Neural progenitor cell (in vitro differentiated cells): ENCODE data around the gene UBR4. TPM values are rescaled to one million over a fixed set of nuclear protein-coding genes. Genes with fewer than 3 reads are reported as not detected.

ENCODE experiments used
- DNase-seq: peaks from one replicate; pipeline ENCODE4 v3.0.0-alpha.2; 2016; ENCODE audit warnings: low spot score
- H2AFZ ChIP-seq: fragments of 200-600 bp; sonication (generic); replicated peaks from 2 replicates; pipeline ENCODE4 v1.6.1; 2016; ENCODE audit warnings: antibody characterized with exemption
- H3F3A ChIP-seq: fragments of 200-600 bp; sonication (generic); 2 replicates; pipeline ENCODE4 v1.6.1; 2016; ENCODE audit warnings: antibody characterized with exemption, low read depth
- H3K27ac ChIP-seq: fragments of 200-600 bp; sonication (generic); 2 replicates; pipeline ENCODE4 v1.5.1; 2016; ENCODE audit warnings: mild to moderate bottlenecking
- H3K27me3 ChIP-seq: fragments of 200-600 bp; sonication (generic); 2 replicates; pipeline ENCODE4 v1.6.1; 2016; ENCODE audit warnings: mild to moderate bottlenecking, moderate library complexity
- H3K36me3 ChIP-seq: fragments of 200-600 bp; sonication (generic); 2 replicates; pipeline ENCODE4 v1.5.1; 2016
- H3K4me1 ChIP-seq: fragments of 200-600 bp; sonication (generic); 2 replicates; pipeline ENCODE4 v1.6.1; 2016; ENCODE audit warnings: mixed run types
- H3K4me2 ChIP-seq: fragments of 200-600 bp; sonication (generic); 2 replicates; pipeline ENCODE4 v1.6.1; 2016
- H3K4me3 ChIP-seq: fragments of 200-600 bp; sonication (generic); 2 replicates; pipeline ENCODE4 v1.5.1; 2016
- H3K79me2 ChIP-seq: fragments of 200-600 bp; sonication (generic); 2 replicates; pipeline ENCODE4 v1.6.1; 2016; ENCODE audit warnings: low read depth
- H3K9ac ChIP-seq: fragments of 200-600 bp; sonication (generic); 2 replicates; pipeline ENCODE4 v1.6.1; 2016
- H3K9me3 ChIP-seq: fragments of 200-600 bp; sonication (generic); 2 replicates; pipeline ENCODE4 v1.5.1; 2016; ENCODE audit warnings: low read depth
- H4K20me1 ChIP-seq: fragments of 200-600 bp; sonication (generic); 2 replicates; pipeline ENCODE4 v1.6.1; 2016; ENCODE audit warnings: low read depth
- H3K27ac Mint-ChIP-seq: 3 replicates; pipeline ENCODE4 v1.8.0; 2021; ENCODE audit warnings: mixed read lengths
- H3K27me3 Mint-ChIP-seq: 2 replicates; pipeline ENCODE4 v1.8.0; 2022; ENCODE audit warnings: low read depth, mild to moderate bottlenecking, inconsistent platforms, moderate library complexity, mixed read lengths; ENCODE audit not compliant: insufficient read depth
- H3K36me3 Mint-ChIP-seq: 3 replicates; pipeline ENCODE4 v1.8.0; 2021; ENCODE audit warnings: mixed read lengths
- H3K4me1 Mint-ChIP-seq: 3 replicates; pipeline ENCODE4 v1.8.0; 2021; ENCODE audit warnings: mixed read lengths
- H3K4me3 Mint-ChIP-seq: 3 replicates; pipeline ENCODE4 v1.8.0; 2021; ENCODE audit warnings: mild to moderate bottlenecking, moderate library complexity, mixed read lengths
- H3K9me3 Mint-ChIP-seq: 3 replicates; pipeline ENCODE4 v1.8.0; 2020; ENCODE audit warnings: mixed read lengths
- EZH2 ChIP-seq: fragments of 200-600 bp; sonication (generic); IDR thresholded peaks from 2 replicates; pipeline ENCODE4 v1.6.1; 2017; ENCODE audit warnings: antibody characterized with exemption, mild to moderate bottlenecking, moderate library complexity
- EZH2phosphoT487 ChIP-seq: fragments of 200-600 bp; sonication (generic); IDR thresholded peaks from 2 replicates; pipeline ENCODE4 v1.6.1; 2017; ENCODE audit warnings: antibody characterized with exemption
- total RNA-seq: library from RNA; depleted of rRNA; stranded (reverse); fragments of >200 nt; gene quantifications from 2 replicates; pipeline ENCODE4 v1.2.3, GENCODE V29; 2015; ENCODE audit warnings: low replicate concordance
- TF ChIP-seq, protein P1 (sequence below): fragments of 200-600 bp; sonication (generic); IDR thresholded peaks from 2 replicates; pipeline ENCODE4 v1.5.1; 2017; ENCODE audit warnings: antibody characterized with exemption, mild to moderate bottlenecking

UBR4 gene
- total RNA-seq, 1 donor from 2014 or later = 71.2 TPM

DNA sequence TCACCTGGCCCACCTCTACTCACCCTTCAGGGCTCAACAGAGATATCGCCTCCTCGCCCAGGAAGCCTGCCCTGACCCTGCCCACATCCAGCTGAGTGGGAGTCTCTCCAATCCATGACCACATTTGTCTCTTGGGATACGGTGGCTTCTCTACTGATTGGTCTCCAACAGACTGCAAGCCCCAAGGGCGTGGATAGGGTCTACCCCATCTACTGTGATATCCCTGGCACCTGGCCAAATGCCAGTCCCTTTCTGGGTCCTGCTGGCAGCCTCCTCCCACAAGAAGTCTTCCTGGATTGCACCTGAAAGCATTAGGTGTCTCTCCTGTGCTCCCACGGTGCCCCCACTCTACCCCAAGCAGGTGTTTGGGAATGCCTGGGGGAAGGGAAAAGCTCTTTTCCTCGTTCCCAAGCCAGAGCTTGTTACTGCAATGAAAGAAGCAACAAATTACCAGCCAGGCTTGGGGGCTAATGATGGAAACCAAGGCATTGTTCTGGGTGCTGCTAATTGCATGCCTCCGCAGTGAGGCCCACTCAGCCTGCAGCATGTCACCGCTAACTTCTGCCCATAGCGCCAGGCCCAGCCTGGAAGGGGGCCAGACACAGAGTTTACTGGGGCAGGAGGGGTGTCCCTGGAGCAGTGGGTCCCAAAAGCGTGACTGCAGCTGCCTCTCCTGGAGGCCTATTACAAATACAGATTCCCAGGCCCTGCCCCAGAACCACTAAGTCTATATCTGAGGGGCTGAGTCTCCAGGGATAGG, 162.9 kb downstream of the UBR4 start:
- Histone ChIP-seq H3K4me1 (peaks cover 3% of the 10 kb centered on the region), H3K9me3 (no peaks in the 10 kb centered on the region), H3F3A (no peaks in the 10 kb centered on the region), H4K20me1 (no peaks in the 10 kb centered on the region), H2AFZ (no peak overlapping the region), H3K4me3 (no peak overlapping the region), H3K9ac (no peak overlapping the region), H3K36me3 (no peaks in the 10 kb centered on the region), H3K27me3 (no peaks in the 10 kb centered on the region), H3K79me2 (no peaks in the 10 kb centered on the region), H3K4me2 (no peak overlapping the region), H3K27ac (no peak overlapping the region)
- peaks cover 4% of the 10 kb centered on the region for H3K27me3 Mint-ChIP-seq
- TF ChIP-seq EZH2 = no peak
- TF ChIP-seq EZH2phosphoT487 = no peak
- TF ChIP-seq, protein P1, sequence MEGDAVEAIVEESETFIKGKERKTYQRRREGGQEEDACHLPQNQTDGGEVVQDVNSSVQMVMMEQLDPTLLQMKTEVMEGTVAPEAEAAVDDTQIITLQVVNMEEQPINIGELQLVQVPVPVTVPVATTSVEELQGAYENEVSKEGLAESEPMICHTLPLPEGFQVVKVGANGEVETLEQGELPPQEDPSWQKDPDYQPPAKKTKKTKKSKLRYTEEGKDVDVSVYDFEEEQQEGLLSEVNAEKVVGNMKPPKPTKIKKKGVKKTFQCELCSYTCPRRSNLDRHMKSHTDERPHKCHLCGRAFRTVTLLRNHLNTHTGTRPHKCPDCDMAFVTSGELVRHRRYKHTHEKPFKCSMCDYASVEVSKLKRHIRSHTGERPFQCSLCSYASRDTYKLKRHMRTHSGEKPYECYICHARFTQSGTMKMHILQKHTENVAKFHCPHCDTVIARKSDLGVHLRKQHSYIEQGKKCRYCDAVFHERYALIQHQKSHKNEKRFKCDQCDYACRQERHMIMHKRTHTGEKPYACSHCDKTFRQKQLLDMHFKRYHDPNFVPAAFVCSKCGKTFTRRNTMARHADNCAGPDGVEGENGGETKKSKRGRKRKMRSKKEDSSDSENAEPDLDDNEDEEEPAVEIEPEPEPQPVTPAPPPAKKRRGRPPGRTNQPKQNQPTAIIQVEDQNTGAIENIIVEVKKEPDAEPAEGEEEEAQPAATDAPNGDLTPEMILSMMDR = no peak
- H3K27ac Mint-ChIP-seq = no peak overlapping the region
- H3K4me3 Mint-ChIP-seq = no peak overlapping the region
- H3K36me3 Mint-ChIP-seq = no peaks in the 10 kb centered on the region
- H3K4me1 Mint-ChIP-seq = peaks cover 7% of the 10 kb centered on the region
- no peaks in the 10 kb centered on the region for H3K9me3 Mint-ChIP-seq
- peak; percentile 28 for DNase-seq

DNA sequence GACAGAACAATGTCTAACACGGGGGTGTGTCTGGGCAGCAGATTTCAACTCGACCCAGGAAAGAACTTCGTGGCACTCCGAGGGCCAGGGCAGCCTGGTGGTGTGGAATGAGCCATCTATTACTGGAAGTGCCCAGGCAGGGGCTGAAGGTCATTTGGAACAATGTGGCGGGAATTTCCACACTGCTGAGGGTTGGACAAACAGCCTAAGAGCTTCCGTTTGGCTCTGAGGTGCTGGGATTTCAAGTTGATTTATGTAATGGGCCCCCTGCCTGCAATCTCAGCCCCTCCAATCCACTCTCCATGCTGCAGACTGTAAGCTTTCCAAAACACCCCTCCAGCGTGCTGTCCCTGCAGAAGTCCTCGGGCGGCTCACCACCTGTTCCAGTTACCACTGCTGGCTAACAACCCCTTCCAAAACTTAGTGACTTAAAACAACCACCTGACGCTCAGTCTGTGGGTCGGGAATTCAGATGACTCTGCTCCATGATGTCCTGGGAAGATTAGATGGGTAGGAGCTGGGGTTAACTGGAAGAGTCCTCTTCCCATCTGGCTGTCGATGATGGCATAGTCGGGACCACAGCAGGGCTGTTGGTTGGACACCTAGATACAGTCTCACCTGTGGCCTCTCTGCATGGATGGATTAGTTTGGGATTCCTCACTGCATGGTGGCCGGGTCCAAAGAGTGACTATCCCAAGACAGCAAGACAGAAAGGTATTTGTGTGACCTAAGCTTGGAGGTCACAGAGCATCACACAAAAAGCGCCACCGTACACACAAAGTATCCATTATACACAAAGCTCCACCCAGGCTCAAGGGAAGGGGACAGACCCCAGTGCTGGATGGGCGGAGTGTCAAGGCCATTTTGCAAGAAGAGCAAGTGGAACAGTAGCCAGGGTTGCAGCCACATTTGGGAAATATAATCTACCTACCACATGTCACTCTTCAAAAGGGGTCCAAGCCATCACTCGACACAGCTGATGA, 163.9 kb downstream of the UBR4 start:
- H3K4me2 ChIP-seq = no peak overlapping the region
- Mint-ChIP-seq H3K9me3 (no peaks in the 10 kb centered on the region), H3K4me3 (no peak overlapping the region), H3K4me1 (peaks cover 7% of the 10 kb centered on the region), H3K27ac (peak overlapping the region; percentile 51), H3K27me3 (peaks cover 4% of the 10 kb centered on the region), H3K36me3 (no peaks in the 10 kb centered on the region)
- no peaks in the 10 kb centered on the region for H3K9me3 ChIP-seq
- no peak overlapping the region for H3K27ac ChIP-seq
- no peak for DNase-seq
- no peaks in the 10 kb centered on the region for H3F3A ChIP-seq
- no peak overlapping the region for H3K4me3 ChIP-seq
- no peaks in the 10 kb centered on the region for H3K79me2 ChIP-seq
- TF ChIP-seq EZH2 (no peak), EZH2phosphoT487 (no peak)
- TF ChIP-seq, protein P1 = no peak
- H3K27me3 ChIP-seq = no peaks in the 10 kb centered on the region
- H3K9ac ChIP-seq = no peak overlapping the region
- H3K36me3 ChIP-seq = no peaks in the 10 kb centered on the region
- H3K4me1 ChIP-seq = peaks cover 3% of the 10 kb centered on the region
- H4K20me1 ChIP-seq = no peaks in the 10 kb centered on the region
- H2AFZ ChIP-seq = no peak overlapping the region

DNA sequence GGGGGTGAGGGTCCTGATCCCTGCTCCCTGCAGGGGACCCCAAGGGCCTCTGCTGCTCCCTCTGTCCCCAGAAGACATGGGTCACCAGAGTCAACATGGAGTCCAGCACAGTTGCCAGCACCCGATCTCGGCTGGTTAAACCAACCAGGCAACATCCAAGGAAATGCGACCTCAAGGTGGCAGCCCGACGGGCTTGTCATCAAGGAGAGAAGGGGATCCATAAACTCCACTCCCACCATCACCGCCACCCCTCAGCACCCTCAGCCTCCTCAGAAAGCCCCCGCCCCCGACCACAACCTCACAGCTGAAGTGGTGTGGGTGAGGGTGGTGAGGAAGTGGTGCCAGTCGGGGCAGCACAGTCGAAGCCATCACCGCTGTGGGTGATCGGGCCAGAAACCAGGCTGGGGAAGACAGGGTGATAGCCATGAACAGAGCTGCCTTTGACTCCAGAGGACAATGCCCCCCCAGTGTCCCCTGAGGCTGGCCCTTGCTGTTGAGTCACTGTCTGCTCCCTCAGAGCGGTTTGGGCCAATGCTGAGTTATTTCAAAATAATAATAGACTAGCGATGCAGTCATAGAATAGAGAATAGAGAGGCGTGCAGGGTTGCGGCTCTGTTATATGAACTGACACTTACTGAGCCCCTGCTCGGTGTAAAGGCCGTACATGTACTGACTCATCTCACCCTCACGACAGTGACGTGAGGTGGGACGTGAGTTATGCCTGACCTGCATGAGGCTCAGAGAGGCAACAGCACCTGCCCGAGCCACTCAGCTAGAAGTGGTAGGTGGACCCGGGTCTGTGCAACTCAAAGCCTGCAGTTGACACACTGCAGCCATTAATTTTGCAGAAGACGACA, 164.9 kb downstream of the UBR4 start:
- H3K4me3 Mint-ChIP-seq = no peak overlapping the region
- Histone ChIP-seq H2AFZ (no peak overlapping the region), H3K27me3 (no peaks in the 10 kb centered on the region), H3K9ac (no peak overlapping the region), H3K79me2 (no peaks in the 10 kb centered on the region), H3K4me1 (peaks cover 3% of the 10 kb centered on the region), H4K20me1 (no peaks in the 10 kb centered on the region), H3K36me3 (no peaks in the 10 kb centered on the region), H3F3A (no peaks in the 10 kb centered on the region), H3K4me2 (no peak overlapping the region), H3K27ac (no peak overlapping the region), H3K4me3 (no peak overlapping the region), H3K9me3 (no peaks in the 10 kb centered on the region)
- peaks cover 5% of the 10 kb centered on the region for H3K4me1 Mint-ChIP-seq
- TF ChIP-seq EZH2phosphoT487 = no peak
- TF ChIP-seq, protein P1 = no peak
- TF ChIP-seq EZH2 = no peak
- no peaks in the 10 kb centered on the region for H3K36me3 Mint-ChIP-seq
- H3K9me3 Mint-ChIP-seq = no peaks in the 10 kb centered on the region
- H3K27me3 Mint-ChIP-seq = peaks cover 3% of the 10 kb centered on the region
- no peak for DNase-seq
- H3K27ac Mint-ChIP-seq = no peak overlapping the region
